Measurements from ENCODE around the gene KEAP1.

KEAP1 gene

DNA sequence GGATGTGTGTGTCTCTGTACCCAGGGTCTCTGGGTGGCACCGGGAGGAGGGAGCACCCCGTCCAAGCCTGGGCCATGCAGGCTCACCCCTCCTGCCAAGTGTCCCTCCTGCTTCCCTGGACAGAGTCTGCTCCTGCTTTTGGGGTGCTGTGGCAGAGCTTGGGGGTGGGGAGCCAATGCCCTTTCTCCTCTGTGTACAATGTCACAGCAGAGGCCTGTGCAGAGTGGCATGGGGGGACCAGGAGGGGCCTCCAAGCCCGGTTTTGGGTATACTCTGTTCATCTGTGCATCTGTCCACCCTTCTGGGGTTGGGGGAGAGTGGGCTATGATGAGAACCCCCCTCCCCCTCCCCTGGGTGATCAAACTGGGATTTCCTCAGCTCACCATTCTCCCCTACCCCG is 49.3 kb downstream of the KEAP1 start:
- Histone ChIP-seq H3K18ac (ENCODE audit: low read length) (no peak overlapping the region), H2BK5ac (ENCODE audit: low read depth, low read length, poor library complexity) (no peak overlapping the region), H3K9ac (ENCODE audit: low read length) (no peak overlapping the region), H2AK5ac (ENCODE audit: low read length) (no peak overlapping the region), H3K79me1 (ENCODE audit: low read length) (no peaks in the 10 kb centered on the region), H3K4ac (ENCODE audit: low read depth, low read length) (no peak overlapping the region), H3K23ac (ENCODE audit: low read length) (no peak overlapping the region), H3K27me3 (ENCODE audit: insufficient read depth, low read length) (no peaks in the 10 kb centered on the region), H3K9me3 (ENCODE audit: insufficient read depth, low read depth, low read length) (peaks cover 1% of the 10 kb centered on the region), H3K14ac (ENCODE audit: low read length) (no peak overlapping the region), H3K4me2 (ENCODE audit: low read length) (no peak overlapping the region), H3K4me3 (ENCODE audit: low read depth, low read length) (no peak overlapping the region), H4K91ac (ENCODE audit: low read depth, low read length) (no peak overlapping the region), H4K8ac (ENCODE audit: low read depth, low read length) (no peak overlapping the region), H3K79me2 (ENCODE audit: control insufficient read depth, insufficient read depth, low read length, poor library complexity) (no peaks in the 10 kb centered on the region), H3K27ac (ENCODE audit: low read depth, low read length) (no peak overlapping the region), H3K36me3 (ENCODE audit: control insufficient read depth in 1 of 2, insufficient read depth in 2 of 2, low read length in 2 of 2) (no peaks in the 10 kb centered on the region), H2BK120ac (ENCODE audit: insufficient read depth, low read length, poor library complexity) (no peak overlapping the region), H2AFZ (ENCODE audit: insufficient read depth, low read length, poor library complexity) (no peak overlapping the region), H2BK12ac (ENCODE audit: low read length) (no peak overlapping the region), H3K4me1 (ENCODE audit: control insufficient read depth in 1 of 2, insufficient read depth in 2 of 2, low read length in 2 of 2) (no peaks in the 10 kb centered on the region), H4K12ac (ENCODE audit: low read depth, low read length) (no peak overlapping the region)
- no peak for DNase-seq
- WGBS (ENCODE audit: extremely low coverage, insufficient coverage, insufficient read length): no CpG with 5 or more reads among the region's 4 CpGs

DNA sequence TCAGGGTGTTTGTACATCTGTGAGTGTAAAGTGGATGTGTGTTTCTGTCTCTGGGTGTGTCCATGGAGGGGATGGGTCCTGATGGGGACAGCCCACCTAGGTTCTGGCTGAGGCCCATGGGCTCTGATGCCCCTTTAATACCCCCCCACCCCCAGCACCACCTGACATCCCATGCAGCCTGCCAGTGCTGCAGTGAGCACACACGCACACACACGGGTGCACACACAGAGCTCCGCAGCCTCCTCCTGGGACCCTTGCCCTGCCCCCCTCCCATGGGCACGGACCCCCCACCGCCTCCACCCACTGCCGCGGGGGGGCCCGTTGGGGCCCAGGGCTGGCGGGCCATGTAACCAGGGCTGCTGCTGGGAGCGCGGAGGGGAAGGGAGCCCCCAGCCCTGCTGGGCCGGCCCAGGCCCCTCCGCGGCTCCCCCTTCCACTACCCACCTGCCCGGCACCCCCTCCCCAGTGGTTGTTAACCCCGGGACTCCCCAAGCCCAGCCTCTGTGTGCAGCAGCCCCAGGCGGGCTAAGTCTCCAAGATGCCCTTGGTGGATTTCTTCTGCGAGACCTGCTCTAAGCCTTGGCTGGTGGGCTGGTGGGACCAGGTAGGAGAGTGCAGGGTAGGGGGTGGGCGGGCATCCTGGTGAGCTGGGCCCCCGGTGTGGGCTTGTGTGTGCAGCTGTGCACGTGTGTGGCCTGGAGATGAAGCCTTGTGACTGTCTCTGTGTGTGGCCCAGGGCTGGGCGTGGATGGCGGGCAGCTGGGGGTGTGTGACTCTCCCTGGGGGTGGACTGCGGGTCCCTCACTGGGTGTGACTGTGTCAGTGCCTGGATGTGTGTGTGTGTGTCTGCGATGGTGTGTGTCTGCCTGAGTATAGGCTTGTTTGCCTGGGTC is 50.2 kb downstream of the KEAP1 start:
- H2BK5ac ChIP-seq (ENCODE audit: low read depth, low read length, poor library complexity): no peak overlapping the region
- H2BK12ac ChIP-seq (ENCODE audit: low read length): no peak overlapping the region
- H3K36me3 ChIP-seq (ENCODE audit: control insufficient read depth in 1 of 2, insufficient read depth in 2 of 2, low read length in 2 of 2): no peaks in the 10 kb centered on the region
- H4K8ac ChIP-seq (ENCODE audit: low read depth, low read length): no peak overlapping the region
- no peak overlapping the region for H4K12ac ChIP-seq (ENCODE audit: low read depth, low read length)
- no peak overlapping the region for H4K91ac ChIP-seq (ENCODE audit: low read depth, low read length)
- H3K23ac ChIP-seq (ENCODE audit: low read length): no peak overlapping the region
- H3K79me1 ChIP-seq (ENCODE audit: low read length): no peaks in the 10 kb centered on the region
- no peak overlapping the region for H3K4ac ChIP-seq (ENCODE audit: low read depth, low read length)
- peak in 1 of 2 donors; percentile 22 for DNase-seq
- no peak overlapping the region for H3K27ac ChIP-seq (ENCODE audit: low read depth, low read length)
- H2AK5ac ChIP-seq (ENCODE audit: low read length): no peak overlapping the region
- no peak overlapping the region for H3K18ac ChIP-seq (ENCODE audit: low read length)
- H3K27me3 ChIP-seq (ENCODE audit: insufficient read depth, low read length): no peaks in the 10 kb centered on the region
- H3K4me1 ChIP-seq (ENCODE audit: control insufficient read depth in 1 of 2, insufficient read depth in 2 of 2, low read length in 2 of 2): no peaks in the 10 kb centered on the region
- no peak overlapping the region for H3K14ac ChIP-seq (ENCODE audit: low read length)
- H3K4me2 ChIP-seq (ENCODE audit: low read length): no peak overlapping the region
- peaks cover 1% of the 10 kb centered on the region for H3K9me3 ChIP-seq (ENCODE audit: insufficient read depth, low read depth, low read length)
- H3K4me3 ChIP-seq (ENCODE audit: low read depth, low read length): no peak overlapping the region
- WGBS (ENCODE audit: extremely low coverage, insufficient coverage, insufficient read length): no CpG with 5 or more reads among the region's 25 CpGs
- H2AFZ ChIP-seq (ENCODE audit: insufficient read depth, low read length, poor library complexity): no peak overlapping the region
- H3K9ac ChIP-seq (ENCODE audit: low read length): no peak overlapping the region
- no peak overlapping the region for H2BK120ac ChIP-seq (ENCODE audit: insufficient read depth, low read length, poor library complexity)
- H3K79me2 ChIP-seq (ENCODE audit: control insufficient read depth, insufficient read depth, low read length, poor library complexity): no peaks in the 10 kb centered on the region

DNA sequence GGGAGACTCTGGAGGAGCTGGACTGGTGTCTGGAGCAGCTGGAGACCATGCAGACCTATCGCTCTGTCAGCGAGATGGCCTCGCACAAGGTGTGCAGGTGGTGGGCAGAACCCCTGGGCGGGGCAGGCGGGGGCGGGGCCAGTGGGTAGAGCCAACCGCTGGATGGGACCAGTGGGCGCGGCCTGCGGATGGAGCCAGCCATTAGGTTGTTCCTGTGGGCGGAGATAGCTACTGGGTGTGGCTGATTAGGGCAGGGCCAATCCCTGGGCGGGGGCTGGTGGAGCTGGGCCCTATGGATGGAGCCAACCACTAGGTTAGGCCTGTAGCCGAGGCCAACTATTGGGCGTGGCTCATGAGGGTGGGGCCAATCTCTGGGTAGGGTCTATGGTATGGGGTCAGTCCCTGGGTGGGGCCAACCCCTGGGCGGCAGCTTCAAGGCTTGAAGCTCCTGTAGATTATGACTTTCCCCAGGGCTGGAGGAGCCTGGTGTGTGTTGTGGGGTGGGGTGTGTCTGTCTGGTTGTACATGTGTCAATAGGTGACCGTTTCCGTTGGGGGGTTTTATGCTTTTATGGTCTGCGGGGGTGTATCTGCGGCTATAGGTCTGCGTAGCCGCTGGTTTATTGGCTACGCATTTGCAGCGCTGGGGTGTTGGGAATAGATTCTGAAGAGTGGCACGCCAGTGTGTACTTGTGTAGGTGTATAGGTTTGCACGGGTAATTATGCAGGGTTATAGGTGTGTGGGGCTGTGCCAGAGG is 52.1 kb downstream of the KEAP1 start:
- H3K79me2 ChIP-seq (ENCODE audit: control insufficient read depth, insufficient read depth, low read length, poor library complexity): no peaks in the 10 kb centered on the region
- no peak overlapping the region for H4K91ac ChIP-seq (ENCODE audit: low read depth, low read length)
- no peak overlapping the region for H2AFZ ChIP-seq (ENCODE audit: insufficient read depth, low read length, poor library complexity)
- H3K4me2 ChIP-seq (ENCODE audit: low read length): no peak overlapping the region
- H3K23ac ChIP-seq (ENCODE audit: low read length): no peak overlapping the region
- no peaks in the 10 kb centered on the region for H3K36me3 ChIP-seq (ENCODE audit: control insufficient read depth in 1 of 2, insufficient read depth in 2 of 2, low read length in 2 of 2)
- no peak overlapping the region for H3K9ac ChIP-seq (ENCODE audit: low read length)
- no peak overlapping the region for H4K8ac ChIP-seq (ENCODE audit: low read depth, low read length)
- peak overlapping the region; percentile 41 for H3K4me3 ChIP-seq (ENCODE audit: low read depth, low read length)
- no peak overlapping the region for H4K12ac ChIP-seq (ENCODE audit: low read depth, low read length)
- H3K4ac ChIP-seq (ENCODE audit: low read depth, low read length): no peak overlapping the region
- no peak overlapping the region for H2BK12ac ChIP-seq (ENCODE audit: low read length)
- WGBS (ENCODE audit: extremely low coverage, insufficient coverage, insufficient read length): no CpG with 5 or more reads among the region's 25 CpGs
- no peak overlapping the region for H3K27ac ChIP-seq (ENCODE audit: low read depth, low read length)
- no peaks in the 10 kb centered on the region for H3K27me3 ChIP-seq (ENCODE audit: insufficient read depth, low read length)
- H2AK5ac ChIP-seq (ENCODE audit: low read length): no peak overlapping the region
- peaks cover 3% of the 10 kb centered on the region for H3K9me3 ChIP-seq (ENCODE audit: insufficient read depth, low read depth, low read length)
- H3K79me1 ChIP-seq (ENCODE audit: low read length): no peaks in the 10 kb centered on the region
- no peaks in the 10 kb centered on the region for H3K4me1 ChIP-seq (ENCODE audit: control insufficient read depth in 1 of 2, insufficient read depth in 2 of 2, low read length in 2 of 2)
- H2BK120ac ChIP-seq (ENCODE audit: insufficient read depth, low read length, poor library complexity): no peak overlapping the region
- no peak for DNase-seq
- no peak overlapping the region for H2BK5ac ChIP-seq (ENCODE audit: low read depth, low read length, poor library complexity)
- no peak overlapping the region for H3K14ac ChIP-seq (ENCODE audit: low read length)
- H3K18ac ChIP-seq (ENCODE audit: low read length): no peak overlapping the region

DNA sequence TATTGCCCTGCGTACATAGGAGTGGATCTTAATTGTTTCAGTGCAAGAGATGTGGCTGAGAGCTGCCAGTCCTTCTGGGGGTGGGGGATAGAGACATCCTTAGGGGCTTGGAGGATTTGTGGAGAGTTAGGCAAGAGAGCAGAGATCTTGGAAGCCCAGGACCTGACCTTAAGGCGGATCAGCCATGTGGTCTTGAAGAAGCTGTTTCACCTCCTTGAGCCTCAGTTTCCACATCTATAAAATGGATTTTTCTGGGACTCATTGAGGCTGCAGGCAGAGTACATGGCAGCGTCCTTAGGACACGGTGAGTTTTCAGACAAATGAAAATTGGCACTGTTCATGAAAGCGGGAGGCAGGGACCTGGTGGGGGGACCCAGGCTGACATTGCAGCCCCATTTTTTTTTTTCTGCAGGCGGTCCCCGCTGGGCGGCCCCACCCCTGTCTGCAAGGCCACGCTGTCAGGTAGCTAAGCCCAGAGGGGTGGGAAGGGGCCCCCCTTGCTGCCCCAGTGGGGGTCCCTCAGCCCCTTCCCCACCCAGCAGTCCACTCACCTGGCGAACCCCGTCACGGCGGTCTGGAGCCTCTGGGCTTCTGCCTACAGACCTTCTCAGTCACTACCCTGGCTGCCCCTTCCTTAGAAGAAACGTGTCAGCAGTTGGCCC is 52.8 kb downstream of the KEAP1 start:
- no peak overlapping the region for H2BK12ac ChIP-seq (ENCODE audit: low read length)
- no peak for DNase-seq
- H2AK5ac ChIP-seq (ENCODE audit: low read length): no peak overlapping the region
- no peaks in the 10 kb centered on the region for H3K4me1 ChIP-seq (ENCODE audit: control insufficient read depth in 1 of 2, insufficient read depth in 2 of 2, low read length in 2 of 2)
- H2BK120ac ChIP-seq (ENCODE audit: insufficient read depth, low read length, poor library complexity): no peak overlapping the region
- H4K12ac ChIP-seq (ENCODE audit: low read depth, low read length): no peak overlapping the region
- WGBS (ENCODE audit: extremely low coverage, insufficient coverage, insufficient read length): no CpG with 5 or more reads among the region's 14 CpGs
- H4K8ac ChIP-seq (ENCODE audit: low read depth, low read length): no peak overlapping the region
- no peak overlapping the region for H3K18ac ChIP-seq (ENCODE audit: low read length)
- peaks cover 3% of the 10 kb centered on the region for H3K9me3 ChIP-seq (ENCODE audit: insufficient read depth, low read depth, low read length)
- H3K4ac ChIP-seq (ENCODE audit: low read depth, low read length): no peak overlapping the region
- no peaks in the 10 kb centered on the region for H3K79me2 ChIP-seq (ENCODE audit: control insufficient read depth, insufficient read depth, low read length, poor library complexity)
- H3K23ac ChIP-seq (ENCODE audit: low read length): no peak overlapping the region
- H2AFZ ChIP-seq (ENCODE audit: insufficient read depth, low read length, poor library complexity): no peak overlapping the region
- no peak overlapping the region for H3K9ac ChIP-seq (ENCODE audit: low read length)
- no peaks in the 10 kb centered on the region for H3K36me3 ChIP-seq (ENCODE audit: control insufficient read depth in 1 of 2, insufficient read depth in 2 of 2, low read length in 2 of 2)
- no peak overlapping the region for H3K27ac ChIP-seq (ENCODE audit: low read depth, low read length)
- H4K91ac ChIP-seq (ENCODE audit: low read depth, low read length): no peak overlapping the region
- no peak overlapping the region for H3K14ac ChIP-seq (ENCODE audit: low read length)
- no peaks in the 10 kb centered on the region for H3K27me3 ChIP-seq (ENCODE audit: insufficient read depth, low read length)
- H3K4me3 ChIP-seq (ENCODE audit: low read depth, low read length): no peak overlapping the region
- no peak overlapping the region for H2BK5ac ChIP-seq (ENCODE audit: low read depth, low read length, poor library complexity)
- no peaks in the 10 kb centered on the region for H3K79me1 ChIP-seq (ENCODE audit: low read length)
- H3K4me2 ChIP-seq (ENCODE audit: low read length): no peak overlapping the region
